IMR-90 (cell line): ENCODE results near the gene MAML3. TPM values are rescaled to one million over a fixed set of nuclear protein-coding genes. Genes with fewer than 3 reads are reported as not detected.

ENCODE experiments used
- ATAC-seq: fragments of 200-7000 bp; cut with Tn5 transposase; 2 replicates; pipeline ENCODE4 v1.9.1; 2020; ENCODE audit warnings: low read depth, mild to moderate bottlenecking, moderate library complexity
- BruUV-seq: library from RNA; stranded (reverse); fragments of 400-500 nt; replicated peaks from 2 replicates; lab custom pipeline; 2021; lab: Mats Ljungman, UMichigan
- CTCF ChIA-PET: fragments of 300-600 bp; formaldehyde crosslinking; extraction: SDS; loops from one replicate; lab custom pipeline; 2021; ENCODE audit warnings: antibody characterized with exemption; lab: Yijun Ruan, JAX
- POLR2A ChIA-PET: fragments of 300-600 bp; sonication (Branson Sonifier 250); formaldehyde crosslinking; loops from one replicate; lab custom pipeline; 2022; ENCODE audit warnings: antibody characterized with exemption; ENCODE audit not compliant: unreplicated experiment; lab: Charles Lee
- DNase-seq: peaks from one replicate; pipeline ENCODE4 v3.0.0; 2013
- H2AFZ ChIP-seq: replicated peaks from 2 replicates; pipeline ENCODE3; 2013; ENCODE audit warnings: low read length, mild to moderate bottlenecking; ENCODE audit not compliant: poor library complexity
- H2AK5ac ChIP-seq: 2 replicates; pipeline ENCODE4 v1.6.1; 2013; ENCODE audit warnings: low read depth, low read length, inconsistent platforms
- H2AK9ac ChIP-seq: replicated peaks from 2 replicates; pipeline ENCODE3; 2013; ENCODE audit warnings: mild to moderate bottlenecking, low read depth, low read length, moderate library complexity; ENCODE audit not compliant: poor library complexity
- H2BK120ac ChIP-seq: 2 replicates; pipeline ENCODE4 v1.6.1; 2013; ENCODE audit warnings: low read depth, low read length, inconsistent platforms
- H2BK15ac ChIP-seq: 3 replicates; pipeline ENCODE4 v1.6.1; 2013; ENCODE audit warnings: low read depth, low read length, inconsistent platforms
- H2BK20ac ChIP-seq: 2 replicates; pipeline ENCODE4 v1.6.1; 2013; ENCODE audit warnings: low read depth, mild to moderate bottlenecking, inconsistent platforms, low read length, moderate library complexity
- H2BK5ac ChIP-seq: 2 replicates; pipeline ENCODE4 v1.6.1; 2013; ENCODE audit warnings: mild to moderate bottlenecking, low read depth, low read length, inconsistent platforms; ENCODE audit not compliant: poor library complexity, severe bottlenecking
- H3K14ac ChIP-seq: replicated peaks from 2 replicates; pipeline ENCODE4 v1.6.1; 2013; ENCODE audit warnings: low read depth, low read length, inconsistent platforms
- H3K18ac ChIP-seq: 2 replicates; pipeline ENCODE4 v1.6.1; 2013; ENCODE audit warnings: low read depth, low read length, control low read depth
- H3K23ac ChIP-seq: 2 replicates; pipeline ENCODE4 v1.6.1; 2013; ENCODE audit warnings: low read depth, low read length, inconsistent platforms
- H3K27ac ChIP-seq: 2 replicates; pipeline ENCODE4 v1.5.1; 2013; ENCODE audit warnings: mild to moderate bottlenecking, control low read depth, low read length; ENCODE audit not compliant: insufficient read depth
- H3K27me3 ChIP-seq: 2 replicates; pipeline ENCODE4 v1.6.1; 2013; ENCODE audit warnings: low read length; ENCODE audit not compliant: control insufficient read depth, insufficient read depth
- H3K36me3 ChIP-seq: 2 replicates; pipeline ENCODE4 v1.6.1; 2013; ENCODE audit warnings: low read length, mixed read lengths; ENCODE audit not compliant: control insufficient read depth, insufficient read depth
- H3K4ac ChIP-seq: 2 replicates; pipeline ENCODE4 v1.6.1; 2013; ENCODE audit warnings: low read depth, low read length, inconsistent platforms
- H3K4me1 ChIP-seq: 2 replicates; pipeline ENCODE4 v1.6.1; 2013; ENCODE audit warnings: low read length, mixed read lengths; ENCODE audit not compliant: control insufficient read depth, insufficient read depth
- H3K4me2 ChIP-seq: 2 replicates; pipeline ENCODE4 v1.6.1; 2013; ENCODE audit warnings: low read depth, mild to moderate bottlenecking, control low read depth, low read length, moderate library complexity
- H3K4me3 ChIP-seq: 2 replicates; pipeline ENCODE4 v1.5.1; 2013; ENCODE audit warnings: low read depth, mild to moderate bottlenecking, control low read depth, low read length, moderate library complexity; ENCODE audit not compliant: insufficient read depth
- H3K56ac ChIP-seq: 2 replicates; pipeline ENCODE4 v1.6.1; 2013; ENCODE audit warnings: low read length, inconsistent platforms; ENCODE audit not compliant: insufficient read depth; ENCODE audit errors: extremely low read depth
- H3K79me1 ChIP-seq, 2 experiments: 2 replicates each; pipeline ENCODE4 v1.6.1; 2013; ENCODE audit warnings: low read length in 2 of 2, inconsistent platforms in 1 of 2, low read depth in 1 of 2
- H3K9ac ChIP-seq: 2 replicates; pipeline ENCODE4 v1.6.1; 2013; ENCODE audit warnings: low read depth, low read length, control low read depth
- H3K9me1 ChIP-seq: 2 replicates; pipeline ENCODE4 v1.6.1; 2013; ENCODE audit warnings: low read length, inconsistent platforms; ENCODE audit not compliant: insufficient read depth
- H3K9me3 ChIP-seq: 2 replicates; pipeline ENCODE4 v1.6.1; 2013; ENCODE audit warnings: low read length; ENCODE audit not compliant: control insufficient read depth, insufficient read depth
- H4K20me1 ChIP-seq: 2 replicates; pipeline ENCODE4 v1.6.1; 2013; ENCODE audit warnings: low read length, inconsistent platforms; ENCODE audit not compliant: insufficient read depth
- H4K5ac ChIP-seq: 2 replicates; pipeline ENCODE4 v1.6.1; 2013; ENCODE audit warnings: mild to moderate bottlenecking, low read depth, low read length, control low read depth
- H4K8ac ChIP-seq, 2 experiments: 2 replicates each; pipeline ENCODE4 v1.6.1; 2013; ENCODE audit warnings: low read depth in 2 of 2, low read length in 2 of 2, control low read depth in 1 of 2, inconsistent platforms in 1 of 2
- H4K91ac ChIP-seq: 2 replicates; pipeline ENCODE4 v1.6.1; 2013; ENCODE audit warnings: low read depth, low read length, inconsistent platforms; ENCODE audit not compliant: insufficient read depth
- BHLHE40 ChIP-seq: fragments of 150-350 bp; IDR thresholded peaks from 2 replicates; pipeline ENCODE4 v1.6.1; 2016; ENCODE audit warnings: mild to moderate bottlenecking, low read depth, low read length
- WGBS, 2 experiments: methylation state at CpG; one replicate each; pipeline versions ENCODE4 v1.1.5 to v1.1.7; 2013; ENCODE audit warnings: missing lambda C conversion rate in 2 of 2; ENCODE audit not compliant: insufficient read length in 1 of 2; ENCODE audit errors: extremely low coverage in 2 of 2; 5-methylcytosine and 5-hydroxymethylcytosine counted together
- dilution Hi-C: fragments of 300-500 bp; cut with HindIII; formaldehyde crosslinking; loops from one replicate; pipeline ENCODE4 v1.14.3; 2018; ENCODE audit warnings: low sequenced_read_pairs; ENCODE audit not compliant: unreplicated experiment
- in situ Hi-C: fragments of 300-500 bp; cut with MboI; formaldehyde crosslinking; loops from 3 replicates; pipeline ENCODE4 v1.14.3; 2019; ENCODE audit warnings: low sequenced_read_pairs, inconsistent platforms, mixed read lengths
- intact Hi-C: fragments of 100-400 bp; cut with micrococcal nuclease; formaldehyde crosslinking; loops from 2 replicates; pipeline ENCODE4 v1.10.0; 2022
- polyA plus RNA-seq, 3 experiments: library from polyadenylated mRNA; depleted of rRNA; stranded (reverse); fragments of >200 nt; gene quantifications; 2 replicates each; pipeline ENCODE4 v1.2.3, GENCODE V29; 2012; ENCODE audit warnings: low replicate concordance in 1 of 3
- total RNA-seq: library from RNA; depleted of rRNA; stranded (reverse); fragments of >200 nt; gene quantifications from 2 replicates; pipeline ENCODE4 v1.2.3, GENCODE V29; 2012
- TF ChIP-seq, protein P1 (sequence below): fragments of 150-350 bp; IDR thresholded peaks from 2 replicates; pipeline ENCODE4 v1.6.1; 2016; ENCODE audit warnings: low read depth, mild to moderate bottlenecking, low read length, moderate library complexity, borderline replicate concordance

The MAML3 gene
- total and polyA plus RNA-seq, 2 of the 4 experiments (the other 2 are of a cell fraction), result 0.90 to 1.7 TPM

DNA sequence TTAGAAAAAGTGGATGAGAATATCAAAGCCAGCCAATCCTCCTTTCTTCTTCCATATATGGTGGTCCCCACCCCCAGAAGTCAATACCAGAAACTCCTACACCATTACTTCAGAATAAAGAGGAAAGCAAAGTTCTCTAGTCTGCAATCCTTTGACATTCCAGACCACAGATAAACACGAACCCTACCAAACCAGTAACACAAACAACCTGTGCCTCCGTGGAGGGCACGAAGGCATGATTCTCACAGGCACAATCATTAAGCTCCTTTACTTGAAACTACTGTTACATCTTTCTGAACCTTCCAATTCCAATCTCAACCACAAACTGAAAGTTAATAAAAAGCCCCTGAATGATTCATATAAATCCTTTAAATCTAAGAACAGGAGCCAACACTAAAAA lies 16.3 kb downstream of the MAML3 start:
- peak overlapping the region; percentile 70 for H3K9ac ChIP-seq
- TF ChIP-seq, protein P1, sequence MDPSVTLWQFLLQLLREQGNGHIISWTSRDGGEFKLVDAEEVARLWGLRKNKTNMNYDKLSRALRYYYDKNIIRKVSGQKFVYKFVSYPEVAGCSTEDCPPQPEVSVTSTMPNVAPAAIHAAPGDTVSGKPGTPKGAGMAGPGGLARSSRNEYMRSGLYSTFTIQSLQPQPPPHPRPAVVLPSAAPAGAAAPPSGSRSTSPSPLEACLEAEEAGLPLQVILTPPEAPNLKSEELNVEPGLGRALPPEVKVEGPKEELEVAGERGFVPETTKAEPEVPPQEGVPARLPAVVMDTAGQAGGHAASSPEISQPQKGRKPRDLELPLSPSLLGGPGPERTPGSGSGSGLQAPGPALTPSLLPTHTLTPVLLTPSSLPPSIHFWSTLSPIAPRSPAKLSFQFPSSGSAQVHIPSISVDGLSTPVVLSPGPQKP, result no peak
- peak; percentile 8; the same call in 1 of the 2 replicates for TF ChIP-seq BHLHE40
- H3K4me3 ChIP-seq, result peak overlapping the region; percentile 7; the same call in 1 of the 2 replicates
- H3K4me2 ChIP-seq, result peak overlapping the region; percentile 48
- H3K4ac ChIP-seq, result peak overlapping the region; percentile 83
- H4K91ac ChIP-seq, result peak overlapping the region; percentile 70; the same call in 1 of the 2 replicates
- ChIA-PET CTCF (interaction anchor here (0.9 kb wide), 1 partner anchor 11 kb away, joined by 3 read pairs; no protein-coding TSS in a partner anchor), POLR2A (no interaction called here)
- dilution Hi-C loops (no loop called here), in situ Hi-C loops (no loop called here), intact Hi-C loops (loop anchor here (5.0 kb wide), 1 partner anchor 55 kb away; no protein-coding TSS in a partner anchor)
- BruUV-seq, result no TSS peak
- no peak overlapping the region for H2AK5ac ChIP-seq
- H2AK9ac ChIP-seq, result no peak overlapping the region
- peaks cover 0 to 31% of the 10 kb centered on the region in 2 experiments; a peak in 3 of 4 replicates for H3K79me1 ChIP-seq
- H3K23ac ChIP-seq, result no peak overlapping the region
- WGBS, 2 experiments, result no CpG with 5 or more reads among the region's 3 CpGs
- DNase-seq (peak; percentile 59), ATAC-seq (peak; percentile 76)
- peak overlapping the region; percentile 72; the same call in 1 of the 2 replicates for H2BK20ac ChIP-seq
- H4K8ac ChIP-seq, result peak overlapping the region; percentile 9 to 62; a peak in 2 of 4 replicates
- H2BK120ac ChIP-seq, result peak overlapping the region; percentile 81
- no peaks in the 10 kb centered on the region for H3K36me3 ChIP-seq
- H4K20me1 ChIP-seq, result no peaks in the 10 kb centered on the region
- H3K4me1 ChIP-seq, result peaks cover 19% of the 10 kb centered on the region
- H4K5ac ChIP-seq, result peak overlapping the region; percentile 14; the same call in 1 of the 2 replicates
- H3K56ac ChIP-seq, result peak overlapping the region; percentile 50; the same call in 1 of the 2 replicates
- peak overlapping the region; percentile 94 for H2BK5ac ChIP-seq
- H3K9me3 ChIP-seq, result no peaks in the 10 kb centered on the region
- H3K9me1 ChIP-seq, result peaks cover 13% of the 10 kb centered on the region
- H3K27me3 ChIP-seq, result no peaks in the 10 kb centered on the region
- peak overlapping the region; percentile 33; the same call in 1 of the 3 replicates for H2BK15ac ChIP-seq
- H2AFZ ChIP-seq, result peak overlapping the region; percentile 63
- H3K14ac ChIP-seq, result peak overlapping the region; percentile 69; the same call in 1 of the 2 replicates
- peak overlapping the region; percentile 85 for H3K27ac ChIP-seq
- H3K18ac ChIP-seq, result peak overlapping the region; percentile 5; the same call in 1 of the 2 replicates
